GM21529 (cell line): ENCODE results near the gene ECEL1.
"Not testable (repeated sequence)": the region's sequence is repeated elsewhere in the genome, so short reads cannot be mapped to it uniquely, and the experiment has no call there.

Experiments
- ATAC-seq: cut with Tn5 transposase; IDR thresholded peaks from one replicate; pipeline ENCODE4 v1.9.1; 2021; ENCODE audit not compliant: unreplicated experiment

Gene ECEL1

GRCh38 chr2:232487385-232488096 is at the start of gene ECEL1:
TSS of gene ECEL1 (minus strand) at chr2:232487834. CDS start at chr2:232486653, 1,181 bp downstream.
- ATAC-seq, result no peak

- ATAC-seq, result no peak
Observed at GRCh38 chr2:232537079-232537478, 49.4 kb upstream of the ECEL1 start.

GRCh38 chr2:232535761-232536530 is 48.3 kb upstream of the ECEL1 start:
- no peak for ATAC-seq

- ATAC-seq, result no peak
Observed at GRCh38 chr2:232534940-232535651, 47.5 kb upstream of the ECEL1 start.

GRCh38 chr2:232533944-232534710 is 46.5 kb upstream of the ECEL1 start:
- no peak for ATAC-seq

- ATAC-seq, result not testable (repeated sequence)
Observed at GRCh38 chr2:232532821-232533220, 45.2 kb upstream of the ECEL1 start.

GRCh38 chr2:232532419-232532818 is 44.8 kb upstream of the ECEL1 start:
- ATAC-seq, result no peak

GRCh38 chr2:232530626-232531260 is 43.1 kb upstream of the ECEL1 start:
- no peak for ATAC-seq

- ATAC-seq, result no peak
Observed at GRCh38 chr2:232529806-232530547, 42.3 kb upstream of the ECEL1 start.

- ATAC-seq, result no peak
Observed at GRCh38 chr2:232528746-232529460, 41.3 kb upstream of the ECEL1 start.

GRCh38 chr2:232527905-232528470 is 40.4 kb upstream of the ECEL1 start:
- ATAC-seq, result no peak

- ATAC-seq, result no peak
Observed at GRCh38 chr2:232526372-232526941, 38.8 kb upstream of the ECEL1 start.

- ATAC-seq, result no peak
Observed at GRCh38 chr2:232525791-232526371, 38.2 kb upstream of the ECEL1 start, which contains the start of gene CHRND. TSS of gene CHRND (plus strand) at chr2:232526160. CDS start at chr2:232526216, 56 bp downstream.

GRCh38 chr2:232525199-232525598 is 37.6 kb upstream of the ECEL1 start:
- no peak for ATAC-seq

- no peak for ATAC-seq
Observed at GRCh38 chr2:232524771-232525170, 37.1 kb upstream of the ECEL1 start.

GRCh38 chr2:232523682-232524597 is 36.3 kb upstream of the ECEL1 start:
- ATAC-seq, result no peak

- no peak for ATAC-seq
Observed at GRCh38 chr2:232523402-232523681, 35.7 kb upstream of the ECEL1 start.
